Measurements from ENCODE around the gene DDX28. TPM values are rescaled to one million over a fixed set of nuclear protein-coding genes. Genes with fewer than 3 reads are reported as not detected.

DDX28 gene
- total and polyA plus RNA-seq, 8 donors, result 2.1 to 7.4 (median 4.0) TPM

DNA sequence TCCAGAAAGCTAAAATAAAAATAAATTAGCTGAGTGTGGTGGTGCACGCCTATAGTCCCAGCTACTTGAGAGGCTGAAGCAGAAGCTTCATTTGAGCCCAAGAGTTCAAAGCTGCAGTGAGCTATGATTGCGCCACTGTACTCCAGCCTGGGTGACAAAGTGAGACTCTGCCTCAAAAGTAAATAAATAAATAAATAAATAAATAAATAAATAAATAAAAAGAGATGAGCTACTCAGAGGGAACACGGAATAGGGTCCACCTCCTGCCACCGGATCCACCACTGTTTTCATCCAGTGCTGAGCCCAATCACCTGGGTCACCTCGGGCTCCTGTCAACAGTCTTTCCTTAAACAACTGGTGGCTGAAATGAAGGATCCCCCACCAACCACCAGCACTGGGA lies 36.1 kb downstream of the DDX28 start:
- H3K4me1 ChIP-seq, result peaks cover 0 to 5% (median 0%) of the 10 kb centered on the region in 3 donors
- TF ChIP-seq, protein P1, sequence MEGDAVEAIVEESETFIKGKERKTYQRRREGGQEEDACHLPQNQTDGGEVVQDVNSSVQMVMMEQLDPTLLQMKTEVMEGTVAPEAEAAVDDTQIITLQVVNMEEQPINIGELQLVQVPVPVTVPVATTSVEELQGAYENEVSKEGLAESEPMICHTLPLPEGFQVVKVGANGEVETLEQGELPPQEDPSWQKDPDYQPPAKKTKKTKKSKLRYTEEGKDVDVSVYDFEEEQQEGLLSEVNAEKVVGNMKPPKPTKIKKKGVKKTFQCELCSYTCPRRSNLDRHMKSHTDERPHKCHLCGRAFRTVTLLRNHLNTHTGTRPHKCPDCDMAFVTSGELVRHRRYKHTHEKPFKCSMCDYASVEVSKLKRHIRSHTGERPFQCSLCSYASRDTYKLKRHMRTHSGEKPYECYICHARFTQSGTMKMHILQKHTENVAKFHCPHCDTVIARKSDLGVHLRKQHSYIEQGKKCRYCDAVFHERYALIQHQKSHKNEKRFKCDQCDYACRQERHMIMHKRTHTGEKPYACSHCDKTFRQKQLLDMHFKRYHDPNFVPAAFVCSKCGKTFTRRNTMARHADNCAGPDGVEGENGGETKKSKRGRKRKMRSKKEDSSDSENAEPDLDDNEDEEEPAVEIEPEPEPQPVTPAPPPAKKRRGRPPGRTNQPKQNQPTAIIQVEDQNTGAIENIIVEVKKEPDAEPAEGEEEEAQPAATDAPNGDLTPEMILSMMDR (IDR thresholded peaks at IDR 0.05), result no peak
- ATAC-seq (no peak), DNase-seq (no peak), FAIRE-seq (no peak)
- 81 to 87% methylated on average over 5 of the region's 5 CpGs for WGBS, 2 donors
- intact Hi-C loops (cut with DNase I), result loop anchor here in 1 of 3 donors (10.0 kb wide), 1 partner anchor 248 kb away; the partner anchor contains the start of gene ESRP2
- H3K36me3 ChIP-seq, result no peaks in the 10 kb centered on the region
- no peaks in the 10 kb centered on the region for H3K27me3 ChIP-seq
- no peaks in the 10 kb centered on the region for H3K9me3 ChIP-seq
- H3K27ac ChIP-seq, result no peak overlapping the region
- H3K4me3 ChIP-seq, result no peak overlapping the region

DNA sequence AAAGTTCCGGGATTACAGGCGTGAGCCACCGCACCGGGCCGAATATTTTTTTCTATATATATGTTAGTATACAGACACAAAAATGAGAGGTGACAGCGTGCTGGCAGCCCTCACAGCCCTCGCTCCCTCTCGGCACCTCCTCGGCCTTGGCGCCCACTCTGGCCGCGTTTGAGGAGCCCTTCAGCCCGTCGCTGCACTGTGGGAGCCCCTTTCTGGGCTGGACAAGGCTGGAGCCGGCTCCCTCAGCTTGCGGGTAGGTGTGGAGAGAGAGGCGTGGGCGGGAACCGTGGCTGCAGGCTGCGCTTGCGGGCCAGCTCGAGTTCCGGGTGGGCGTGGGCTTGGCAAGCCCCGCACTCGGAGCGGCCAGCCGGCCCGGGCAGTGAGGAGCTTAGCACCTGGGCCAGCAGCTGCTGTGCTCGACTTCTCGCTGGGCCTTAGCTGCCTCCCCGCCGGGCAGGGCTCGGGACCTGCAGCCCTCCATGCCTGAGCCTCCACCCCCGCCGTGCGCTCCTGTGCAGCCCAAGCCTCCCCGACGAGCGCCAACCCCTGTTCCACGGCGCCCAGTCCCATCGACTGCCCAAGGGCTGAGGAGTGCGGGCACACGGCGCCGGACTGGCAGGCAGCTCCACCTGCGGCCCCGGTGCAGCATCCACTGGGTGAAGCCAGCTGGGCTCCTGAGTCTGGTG lies 40.9 kb downstream of the DDX28 start:
- H3K4me1 ChIP-seq, result peaks cover 0 to 5% (median 0%) of the 10 kb centered on the region in 3 donors
- DNase-seq, result peak in 1 of 6 donors; percentile 58
- H3K27ac ChIP-seq, result no peak overlapping the region
- no peaks in the 10 kb centered on the region for H3K36me3 ChIP-seq
- no peaks in the 10 kb centered on the region for H3K27me3 ChIP-seq
- intact Hi-C loops (cut with DNase I), result loop anchor here in 1 of 3 donors (10.0 kb wide), 1 partner anchor 253 kb away; the partner anchor contains the start of gene ESRP2
- FAIRE-seq, result no peak
- no peak overlapping the region for H3K4me3 ChIP-seq
- TF ChIP-seq, protein P1 (IDR thresholded peaks at IDR 0.05), result no peak
- WGBS, 2 donors, result 90 to 93% methylated on average over 48 to 49 of the region's 49 CpGs
- H3K9me3 ChIP-seq, result no peaks in the 10 kb centered on the region
- ATAC-seq, result no peak

DNA sequence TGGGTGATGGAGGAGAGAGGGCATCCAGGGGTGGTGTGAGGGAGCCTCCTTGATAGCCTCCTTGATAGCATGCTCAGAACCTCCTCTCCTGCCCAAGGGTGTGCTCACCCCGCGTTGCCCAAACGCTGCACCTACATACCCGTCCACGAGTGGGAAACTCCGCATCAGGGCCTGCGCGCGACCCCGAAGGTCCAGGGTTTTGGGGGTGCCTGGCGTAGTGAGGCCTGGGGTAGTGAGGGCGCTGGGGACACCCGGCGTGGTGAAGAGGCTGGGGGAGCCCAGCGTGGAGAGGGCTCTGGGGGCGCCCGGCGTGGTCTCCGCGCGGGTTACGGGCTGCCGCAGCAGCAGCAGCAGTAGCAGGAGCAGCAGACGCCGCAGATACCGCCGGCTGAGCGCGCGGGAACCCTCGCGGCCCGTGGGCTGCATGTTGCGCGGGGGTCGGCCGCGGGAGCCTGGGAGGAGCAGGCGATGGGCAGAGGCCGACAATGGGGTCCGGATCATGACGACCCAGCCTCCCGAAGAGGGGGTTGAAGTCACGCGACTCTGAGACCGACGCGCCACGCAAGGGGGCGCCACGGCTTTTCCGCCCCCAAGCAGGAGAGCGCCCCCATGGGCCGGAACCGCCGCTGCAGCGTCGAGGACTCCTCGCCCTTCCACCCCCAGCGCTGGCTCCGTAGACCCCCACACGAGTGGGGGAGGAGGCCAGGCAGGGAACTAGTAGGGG lies 42.9 kb downstream of the DDX28 start, which contains the start of gene DPEP3:
TSS of gene DPEP3 (minus strand) at position 545 of the 724 bp plus-strand sequence. CDS start at position 426, 119 bp downstream.
- Histone ChIP-seq H3K27ac (no peak within 1 kb of the TSS), H3K27me3 (no peaks in the 10 kb centered on the region), H3K36me3 (no peaks in the 10 kb centered on the region), H3K9me3 (no peaks in the 10 kb centered on the region), H3K4me3 (no peak within 1 kb of the TSS), H3K4me1 (peaks cover 0 to 4% (median 0%) of the 10 kb centered on the region in 3 donors)
- ATAC-seq (no peak), FAIRE-seq (no peak), DNase-seq (no peak)
- TF ChIP-seq, protein P1 (IDR thresholded peaks at IDR 0.05), result no peak
- intact Hi-C loops (cut with DNase I), result loop anchor here in 1 of 3 donors (10.0 kb wide), 1 partner anchor 255 kb away; the partner anchor contains the start of gene ESRP2
- 50 to 70% methylated on average over 38 to 62 of the region's 62 CpGs for WGBS, 2 donors

DNA sequence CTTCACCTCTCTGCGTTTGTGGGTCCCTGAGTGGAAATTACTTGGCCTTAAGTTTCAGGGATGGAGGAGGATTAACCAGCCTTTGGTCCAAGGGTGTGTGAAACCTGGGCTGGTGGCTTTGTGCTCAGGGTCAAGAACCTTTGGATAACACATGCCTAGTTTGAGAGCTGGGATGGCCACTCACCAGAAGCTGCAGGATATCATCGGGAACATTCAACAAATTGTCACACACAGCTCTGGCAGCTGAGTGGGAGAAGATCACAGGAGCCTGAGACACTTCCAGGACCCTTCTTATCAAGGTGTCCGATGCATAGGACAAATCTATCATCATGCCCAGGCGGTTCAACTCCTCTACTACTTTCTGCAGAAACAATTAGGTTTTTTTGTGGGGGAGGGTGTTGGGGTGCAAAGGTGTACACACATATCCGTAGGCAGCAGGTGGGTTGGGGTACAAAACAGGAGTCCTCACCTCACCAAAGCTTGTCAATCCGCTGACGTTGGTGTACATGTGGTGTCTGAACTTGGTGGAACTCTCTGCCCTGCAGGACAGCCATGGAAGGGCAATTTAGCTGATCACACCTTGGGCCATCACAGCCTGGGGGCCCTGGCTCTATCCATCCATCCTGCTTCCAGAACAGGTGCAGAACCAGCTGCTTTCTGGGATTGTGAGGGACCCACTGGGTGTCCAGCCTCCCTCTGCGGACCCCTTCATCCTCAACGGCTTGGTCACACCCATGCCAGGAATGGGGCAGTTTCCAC lies 45.4 kb downstream of the DDX28 start:
- no peak for FAIRE-seq
- Histone ChIP-seq H3K36me3 (no peaks in the 10 kb centered on the region), H3K4me1 (no peaks in the 10 kb centered on the region), H3K9me3 (no peaks in the 10 kb centered on the region), H3K4me3 (no peak overlapping the region), H3K27me3 (no peaks in the 10 kb centered on the region), H3K27ac (no peak overlapping the region)
- TF ChIP-seq, protein P1 (IDR thresholded peaks at IDR 0.05), result no peak
- intact Hi-C loops (cut with DNase I), result no loop called here
- no peak for ATAC-seq
- WGBS, 2 donors, result 67 to 70% methylated on average over 9 of the region's 9 CpGs
- no peak for DNase-seq

Measured in pancreas (tissue), 10 donors.